HFFc6 (cell line): ENCODE measurements around the gene FOXL2NB. TPM values are rescaled to one million over a fixed set of nuclear protein-coding genes. Genes with fewer than 3 reads are reported as not detected.
A peak's percentile ranks its signal among the peaks of the same experiment; 100 is the strongest.

Source experiments
- DNase-seq: peaks from one replicate; pipeline ENCODE4 v3.0.0-alpha.2; 2018
- H3K27ac Mint-ChIP-seq: 2 replicates; pipeline ENCODE4 v1.8.0; 2020; ENCODE audit warnings: mild to moderate bottlenecking, mixed read lengths
- H3K27me3 Mint-ChIP-seq: 2 replicates; pipeline ENCODE4 v1.8.0; 2021; ENCODE audit warnings: mild to moderate bottlenecking, moderate library complexity, mixed read lengths; ENCODE audit not compliant: insufficient read depth
- H3K36me3 Mint-ChIP-seq: 2 replicates; pipeline ENCODE4 v1.8.0; 2021; ENCODE audit warnings: low read depth, mixed read lengths
- H3K4me1 Mint-ChIP-seq: 2 replicates; pipeline ENCODE4 v1.8.0; 2020; ENCODE audit warnings: low read depth, mixed read lengths
- H3K4me3 Mint-ChIP-seq: 2 replicates; pipeline ENCODE4 v1.8.0; 2020; ENCODE audit warnings: mild to moderate bottlenecking, moderate library complexity, mixed read lengths
- H3K9me3 Mint-ChIP-seq: 2 replicates; pipeline ENCODE4 v1.8.0; 2020; ENCODE audit warnings: mild to moderate bottlenecking, mixed read lengths
- CTCF ChIP-seq: fragments of 200-600 bp; sonication (generic); IDR thresholded peaks from 2 replicates; pipeline ENCODE4 v1.5.0; 2021; ENCODE audit warnings: antibody characterized with exemption, mild to moderate bottlenecking
- total RNA-seq, 6 experiments: library from RNA; stranded (reverse); fragmentation: NEBNext Ultra II Directional; extraction: Animal tissue kit (Norgen Biotek cat#: 25700); gene quantifications; 2 replicates in 1 of 6; 3 replicates in 5 of 6; pipeline ENCODE4 v1.2.3, GENCODE V29; 2021

The FOXL2NB gene
- total RNA-seq, 6 experiments from 2014 or later, result 0.45 to 5.8 (median 4.6) TPM

GRCh38 chr3:138933981-138934691, 12.9 kb upstream of the FOXL2NB start:
- Mint-ChIP-seq H3K27me3 (peaks cover 34% of the 10 kb centered on the region), H3K36me3 (no peaks in the 10 kb centered on the region), H3K27ac (no peak overlapping the region), H3K4me1 (peaks cover 12% of the 10 kb centered on the region), H3K4me3 (no peak overlapping the region), H3K9me3 (no peaks in the 10 kb centered on the region)
- no peak for TF ChIP-seq CTCF
- no peak for DNase-seq

GRCh38 chr3:138935505-138935862, 11.5 kb upstream of the FOXL2NB start:
- DNase-seq, result no peak
- no peak for TF ChIP-seq CTCF
- Mint-ChIP-seq H3K9me3 (no peaks in the 10 kb centered on the region), H3K4me1 (peaks cover 12% of the 10 kb centered on the region), H3K4me3 (peak overlapping the region; percentile 68), H3K27ac (no peak overlapping the region), H3K27me3 (peaks cover 39% of the 10 kb centered on the region), H3K36me3 (no peaks in the 10 kb centered on the region)

GRCh38 chr3:138935863-138936740, 10.9 kb upstream of the FOXL2NB start:
- H3K9me3 Mint-ChIP-seq, result no peaks in the 10 kb centered on the region
- peak; percentile 96 for TF ChIP-seq CTCF
- peak overlapping the region; percentile 76 for H3K4me3 Mint-ChIP-seq
- peak; percentile 36 for DNase-seq
- no peak overlapping the region for H3K27ac Mint-ChIP-seq
- no peaks in the 10 kb centered on the region for H3K36me3 Mint-ChIP-seq
- peaks cover 44% of the 10 kb centered on the region for H3K27me3 Mint-ChIP-seq
- peaks cover 12% of the 10 kb centered on the region for H3K4me1 Mint-ChIP-seq

GRCh38 chr3:138936741-138937689, 10.0 kb upstream of the FOXL2NB start:
- no peak for TF ChIP-seq CTCF
- DNase-seq, result no peak
- Mint-ChIP-seq H3K36me3 (no peaks in the 10 kb centered on the region), H3K27ac (no peak overlapping the region), H3K4me3 (peak overlapping the region; percentile 76), H3K27me3 (peaks cover 49% of the 10 kb centered on the region), H3K9me3 (no peaks in the 10 kb centered on the region), H3K4me1 (peaks cover 12% of the 10 kb centered on the region)

GRCh38 chr3:138937690-138938055, 9.3 kb upstream of the FOXL2NB start:
- no peaks in the 10 kb centered on the region for H3K36me3 Mint-ChIP-seq
- H3K4me1 Mint-ChIP-seq, result peaks cover 12% of the 10 kb centered on the region
- peaks cover 48% of the 10 kb centered on the region for H3K27me3 Mint-ChIP-seq
- H3K4me3 Mint-ChIP-seq, result no peak overlapping the region
- no peak for DNase-seq
- no peak for TF ChIP-seq CTCF
- no peak overlapping the region for H3K27ac Mint-ChIP-seq
- H3K9me3 Mint-ChIP-seq, result no peaks in the 10 kb centered on the region
